ENCODE measurements around the gene ANKS1B. TPM values are rescaled to one million over a fixed set of nuclear protein-coding genes. Genes with fewer than 3 reads are reported as not detected.

ANKS1B gene
- total RNA-seq, 4 donors from 2014 or later: 34.5 to 81.9 (median 71.1) TPM

DNA sequence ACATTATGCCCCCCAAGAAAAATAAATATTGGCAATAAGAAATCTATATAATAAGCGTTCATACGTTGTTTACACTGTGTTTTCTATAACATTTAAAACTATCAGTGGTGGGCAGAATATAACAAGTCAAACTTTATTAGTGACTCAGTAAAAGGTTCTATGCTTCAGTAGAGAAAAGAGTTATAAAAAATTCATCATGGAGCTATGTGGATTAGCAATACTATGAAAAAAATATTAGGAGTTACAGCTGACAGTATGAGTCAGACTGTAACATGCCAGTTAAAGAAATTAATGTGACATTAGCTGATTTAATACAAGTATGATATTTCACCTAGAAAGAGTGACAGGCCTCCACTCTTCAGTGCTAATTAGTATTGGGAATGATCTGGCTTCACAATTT is 462.3 kb downstream of the ANKS1B start:
- no peaks in the 10 kb centered on the region for H3K4me1 ChIP-seq
- DNase-seq: no peak
- intact Hi-C loops (cut with DNase I): no loop called here
- H3K4me3 ChIP-seq (replicated peaks in 1 of 3): no peak overlapping the region
- H3K27ac ChIP-seq: no peak overlapping the region
- 48 to 74% methylated on average over 2 of the region's 2 CpGs for WGBS, 2 donors
- H3K27me3 ChIP-seq: no peaks in the 10 kb centered on the region
- TF ChIP-seq, protein P1, sequence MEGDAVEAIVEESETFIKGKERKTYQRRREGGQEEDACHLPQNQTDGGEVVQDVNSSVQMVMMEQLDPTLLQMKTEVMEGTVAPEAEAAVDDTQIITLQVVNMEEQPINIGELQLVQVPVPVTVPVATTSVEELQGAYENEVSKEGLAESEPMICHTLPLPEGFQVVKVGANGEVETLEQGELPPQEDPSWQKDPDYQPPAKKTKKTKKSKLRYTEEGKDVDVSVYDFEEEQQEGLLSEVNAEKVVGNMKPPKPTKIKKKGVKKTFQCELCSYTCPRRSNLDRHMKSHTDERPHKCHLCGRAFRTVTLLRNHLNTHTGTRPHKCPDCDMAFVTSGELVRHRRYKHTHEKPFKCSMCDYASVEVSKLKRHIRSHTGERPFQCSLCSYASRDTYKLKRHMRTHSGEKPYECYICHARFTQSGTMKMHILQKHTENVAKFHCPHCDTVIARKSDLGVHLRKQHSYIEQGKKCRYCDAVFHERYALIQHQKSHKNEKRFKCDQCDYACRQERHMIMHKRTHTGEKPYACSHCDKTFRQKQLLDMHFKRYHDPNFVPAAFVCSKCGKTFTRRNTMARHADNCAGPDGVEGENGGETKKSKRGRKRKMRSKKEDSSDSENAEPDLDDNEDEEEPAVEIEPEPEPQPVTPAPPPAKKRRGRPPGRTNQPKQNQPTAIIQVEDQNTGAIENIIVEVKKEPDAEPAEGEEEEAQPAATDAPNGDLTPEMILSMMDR (IDR thresholded peaks at IDR 0.05): no peak
- no peak for TF ChIP-seq POLR2A (IDR thresholded peaks at IDR 0.05)
- no peaks in the 10 kb centered on the region for H3K9me3 ChIP-seq
- no peaks in the 10 kb centered on the region for H3K36me3 ChIP-seq

DNA sequence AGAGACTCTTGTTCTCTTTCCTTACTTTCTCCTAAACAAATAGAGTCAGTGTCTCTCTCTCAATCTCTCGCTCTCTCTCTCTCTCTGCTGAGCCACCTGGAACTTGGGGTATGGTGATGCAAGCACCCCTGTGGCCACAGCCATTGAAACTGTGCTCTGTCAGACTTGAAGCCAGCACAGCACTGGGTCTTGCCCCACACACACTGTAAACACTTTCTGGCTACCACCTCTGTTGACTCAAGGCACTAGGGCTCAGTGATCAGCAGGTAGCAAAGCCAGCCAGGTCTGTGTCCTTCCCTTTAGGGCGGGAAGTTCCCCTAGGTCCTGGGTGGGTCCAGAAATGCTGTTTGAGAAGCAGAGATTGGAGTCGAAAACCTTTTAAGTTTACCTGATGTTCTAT is 463.1 kb downstream of the ANKS1B start:
- WGBS, 2 donors: 84 to 86% methylated on average over 3 of the region's 3 CpGs
- intact Hi-C loops (cut with DNase I): no loop called here

DNA sequence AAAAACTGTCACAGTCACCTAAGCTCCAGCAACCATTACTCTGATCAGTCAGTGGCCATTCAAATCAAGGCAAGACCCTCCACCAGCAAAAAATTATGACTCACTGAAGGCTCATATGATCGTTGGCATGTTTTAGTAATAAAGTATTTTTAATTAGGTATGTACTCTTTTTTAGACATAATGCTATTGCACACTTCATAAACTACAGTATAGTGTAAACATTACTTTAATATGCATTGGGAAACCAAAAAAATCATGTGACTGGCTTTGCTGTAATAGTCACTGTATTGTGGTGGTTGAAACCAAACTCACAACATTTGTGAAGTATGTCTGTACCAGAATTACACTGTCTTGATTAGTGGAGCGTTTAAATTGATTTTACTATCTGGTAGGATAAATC is 471.7 kb downstream of the ANKS1B start:
- TF ChIP-seq, protein P1 (IDR thresholded peaks at IDR 0.05): no peak
- TF ChIP-seq POLR2A (IDR thresholded peaks at IDR 0.05): no peak
- Histone ChIP-seq H3K27ac (no peak overlapping the region), H3K9me3 (no peaks in the 10 kb centered on the region), H3K27me3 (no peaks in the 10 kb centered on the region), H3K4me3 (replicated peaks in 1 of 3) (no peak overlapping the region), H3K36me3 (no peaks in the 10 kb centered on the region), H3K4me1 (no peaks in the 10 kb centered on the region)
- intact Hi-C loops (cut with DNase I): no loop called here
- no peak for DNase-seq
- WGBS, 2 donors: 89% methylated on average over 2 of the region's 2 CpGs

More for the DNA sequence above, 463.1 kb downstream of the ANKS1B start:
- no peaks in the 10 kb centered on the region for H3K9me3 ChIP-seq
- H3K4me1 ChIP-seq: no peaks in the 10 kb centered on the region
- H3K27ac ChIP-seq: no peak overlapping the region
- H3K4me3 ChIP-seq (replicated peaks in 1 of 3): no peak overlapping the region
- no peaks in the 10 kb centered on the region for H3K36me3 ChIP-seq
- DNase-seq: no peak
- H3K27me3 ChIP-seq: no peaks in the 10 kb centered on the region
- TF ChIP-seq, protein P1 (IDR thresholded peaks at IDR 0.05): no peak
- no peak for TF ChIP-seq POLR2A (IDR thresholded peaks at IDR 0.05)

DNA sequence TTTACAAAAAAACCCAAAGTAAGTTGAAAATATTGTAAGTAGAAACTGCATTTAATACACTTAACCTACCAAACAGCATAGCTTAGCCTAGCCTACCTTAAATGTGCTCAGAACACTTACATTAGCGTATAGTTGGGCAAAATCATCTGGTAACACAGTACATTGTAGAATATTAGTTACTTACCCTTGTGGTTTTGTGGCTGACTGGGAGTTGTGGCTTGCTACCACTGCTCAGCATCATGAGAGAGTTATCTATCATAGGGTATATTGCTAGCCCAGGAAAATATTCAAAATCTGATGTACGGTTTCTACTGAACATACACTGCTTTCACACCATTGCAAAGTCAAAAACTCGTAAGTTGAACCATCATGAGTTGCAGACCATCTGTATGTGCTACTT is 478.9 kb downstream of the ANKS1B start:
- H3K27me3 ChIP-seq: no peaks in the 10 kb centered on the region
- no peaks in the 10 kb centered on the region for H3K9me3 ChIP-seq
- no peak overlapping the region for H3K27ac ChIP-seq
- no peaks in the 10 kb centered on the region for H3K4me1 ChIP-seq
- no peak for TF ChIP-seq POLR2A (IDR thresholded peaks at IDR 0.05)
- TF ChIP-seq, protein P1 (IDR thresholded peaks at IDR 0.05): no peak
- WGBS, 2 donors: 95 to 96% methylated on average over 3 of the region's 3 CpGs
- H3K36me3 ChIP-seq: no peaks in the 10 kb centered on the region
- no peak overlapping the region for H3K4me3 ChIP-seq (replicated peaks in 1 of 3)
- DNase-seq: no peak
- intact Hi-C loops (cut with DNase I): no loop called here

DNA sequence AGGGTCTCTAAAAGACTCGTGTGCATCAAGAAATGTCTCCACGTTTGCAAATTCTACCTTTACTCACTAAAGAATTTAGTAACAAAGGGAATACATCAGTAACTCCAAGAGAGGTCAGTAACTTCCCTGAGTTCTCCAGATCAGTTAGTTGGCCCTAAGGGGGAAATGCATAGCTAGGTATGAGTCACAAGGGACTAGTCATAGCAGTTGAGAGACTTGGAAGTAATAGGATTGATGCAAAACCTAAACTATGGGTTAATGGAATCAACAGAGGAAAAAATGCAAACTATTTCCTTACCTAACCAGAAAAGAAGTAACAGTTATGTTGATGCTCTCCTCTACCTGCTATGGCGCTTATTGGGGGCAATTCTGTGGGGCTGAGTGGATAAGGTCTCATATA is 486.0 kb downstream of the ANKS1B start:
- Histone ChIP-seq H3K27ac (no peak overlapping the region), H3K27me3 (no peaks in the 10 kb centered on the region), H3K36me3 (no peaks in the 10 kb centered on the region), H3K9me3 (no peaks in the 10 kb centered on the region), H3K4me3 (replicated peaks in 1 of 3) (no peak overlapping the region), H3K4me1 (no peaks in the 10 kb centered on the region)
- no peak for TF ChIP-seq POLR2A (IDR thresholded peaks at IDR 0.05)
- TF ChIP-seq, protein P1 (IDR thresholded peaks at IDR 0.05): no peak
- intact Hi-C loops (cut with DNase I): no loop called here
- no peak for DNase-seq
- WGBS, 2 donors: 85 to 88% methylated on average over 3 of the region's 3 CpGs

Data from thyroid gland (tissue), 4 donors.